Measurements from ENCODE around the gene CNNM3. TPM values are rescaled to one million over a fixed set of nuclear protein-coding genes. Genes with fewer than 3 reads are reported as not detected.

Gene CNNM3
- polyA plus RNA-seq: 10 to 100 TPM in 1 of 3 donors, 1 to 10 TPM in 2; 5.5 to 11.0 (median 9.9) TPM

- Mint-ChIP-seq H3K36me3 (peaks cover 9 to 14% (median 10%) of the 10 kb centered on the region in 3 donors), H3K9me3 (no peaks in the 10 kb centered on the region), H3K4me3 (peak within 1 kb of the TSS; percentile 88 to 97 (median 94)), H3K4me1 (peaks cover 64 to 71% of the 10 kb centered on the region in 2 donors), H3K27me3 (ENCODE audit: low read depth in 3 of 3) (peaks cover 0 to 21% (median 2%) of the 10 kb centered on the region in 3 donors), H3K27ac (peak within 1 kb of the TSS; percentile 87 to 97 (median 92))
- DNase-seq: peak; percentile 97 to 98 (median 98)
Measured at GRCh38 chr2:96816127-96816835, at the start of gene CNNM3. TSS of gene CNNM3 (plus strand) at chr2:96816268. CDS start at chr2:96816278, 10 bp downstream.

DNA sequence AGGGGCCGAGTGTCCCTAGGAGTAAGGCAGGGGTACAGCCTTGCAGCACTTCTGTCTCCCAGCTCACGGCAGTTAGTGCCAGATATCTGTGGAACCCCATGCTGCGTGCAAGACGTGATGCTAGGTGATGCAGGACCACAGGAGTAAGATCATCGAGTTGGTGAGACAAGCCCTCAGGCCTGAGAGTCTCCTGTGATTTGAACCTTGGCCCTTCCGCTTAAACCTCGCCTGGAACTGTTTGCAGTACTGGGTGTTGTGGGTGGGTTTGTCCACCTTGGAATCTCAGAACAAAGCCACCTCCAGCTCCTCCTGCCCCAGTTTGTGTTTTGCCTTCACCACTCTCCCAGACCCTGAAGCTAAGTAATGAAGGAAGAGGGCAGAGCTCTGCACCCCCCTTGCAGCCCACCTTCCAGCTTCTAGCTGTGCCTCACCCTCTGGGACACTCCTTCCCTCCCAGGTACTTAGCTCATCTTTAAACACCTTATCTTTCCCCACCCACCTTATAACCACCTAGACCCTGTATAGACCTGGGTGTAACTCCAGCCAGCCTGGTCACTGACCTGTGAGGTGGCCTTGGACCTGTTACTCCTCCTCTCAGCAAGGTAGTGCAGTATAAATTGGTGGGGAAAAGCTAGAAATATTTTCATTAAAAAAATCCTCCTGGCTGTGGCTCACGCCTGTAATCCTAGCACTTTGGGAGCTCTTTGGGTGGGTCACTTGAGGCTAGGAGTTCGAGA, 48.8 kb upstream of the CNNM3 start:
- Mint-ChIP-seq H3K4me1 (peaks cover 35 to 39% of the 10 kb centered on the region in 2 donors), H3K9me3 (no peaks in the 10 kb centered on the region), H3K27ac (peak overlapping the region in 1 of 6 donors; percentile 44), H3K4me3 (no peak overlapping the region), H3K27me3 (ENCODE audit: low read depth in 3 of 3) (peaks cover 0 to 4% (median 2%) of the 10 kb centered on the region in 3 donors), H3K36me3 (peaks cover 0 to 5% (median 0%) of the 10 kb centered on the region in 3 donors)
- DNase-seq: no peak

- Mint-ChIP-seq H3K9me3 (peaks cover 0 to 2% (median 0%) of the 10 kb centered on the region in 6 donors), H3K27ac (peak overlapping the region in 2 of 6 donors; percentile 21 to 62), H3K4me3 (no peak overlapping the region), H3K27me3 (ENCODE audit: low read depth in 3 of 3) (peaks cover 0 to 4% (median 2%) of the 10 kb centered on the region in 3 donors), H3K36me3 (peaks cover 0 to 5% (median 0%) of the 10 kb centered on the region in 3 donors), H3K4me1 (peaks cover 31 to 36% of the 10 kb centered on the region in 2 donors)
- no peak for DNase-seq
Measured at GRCh38 chr2:96768083-96768561, 47.9 kb upstream of the CNNM3 start.

GRCh38 chr2:96769814-96770213, 46.3 kb upstream of the CNNM3 start:
- Mint-ChIP-seq H3K9me3 (peaks cover 0 to 2% (median 0%) of the 10 kb centered on the region in 6 donors), H3K4me3 (no peak overlapping the region), H3K36me3 (peaks cover 0 to 5% (median 0%) of the 10 kb centered on the region in 3 donors), H3K27ac (no peak overlapping the region), H3K27me3 (ENCODE audit: low read depth in 3 of 3) (peaks cover 2 to 4% (median 2%) of the 10 kb centered on the region in 3 donors), H3K4me1 (peaks cover 23 to 33% of the 10 kb centered on the region in 2 donors)
- DNase-seq: no peak

DNA sequence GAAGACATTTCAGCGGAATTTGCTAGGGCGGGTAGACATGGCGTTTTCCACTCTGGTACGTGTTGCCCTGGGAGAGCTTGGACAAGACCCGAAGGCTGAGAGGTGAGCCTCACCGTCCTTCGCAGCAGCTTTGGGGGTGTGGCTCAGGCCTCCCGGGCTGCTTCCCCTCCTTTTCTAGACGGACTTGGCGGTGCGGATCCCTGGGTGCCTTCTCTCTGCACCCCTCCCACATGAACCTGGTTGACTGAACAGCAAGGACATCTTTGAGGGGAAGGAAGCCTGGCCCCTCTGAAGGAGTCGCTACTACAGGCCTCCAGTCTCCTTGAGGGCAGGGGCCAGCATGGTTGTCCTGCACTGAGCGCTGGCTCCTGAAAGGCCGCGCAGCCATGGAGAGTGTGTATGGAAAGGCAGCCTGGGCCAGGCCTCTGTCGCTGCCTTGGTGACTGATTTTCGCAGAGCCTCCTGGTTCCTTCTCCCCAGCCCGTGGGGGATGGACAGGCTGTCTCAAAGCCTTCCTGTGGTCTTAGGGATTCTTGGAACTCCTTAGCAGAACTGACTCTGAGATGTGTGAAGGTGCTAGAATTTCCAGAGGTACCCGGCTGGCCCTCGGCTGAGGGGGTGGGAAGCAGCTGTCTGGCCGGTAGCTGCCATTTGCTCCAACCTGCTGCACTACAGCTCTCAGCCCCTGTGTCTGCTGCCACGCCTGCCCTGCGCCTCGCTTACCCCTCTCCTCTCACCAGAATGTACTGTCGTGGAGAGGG, 45.4 kb upstream of the CNNM3 start:
- Mint-ChIP-seq H3K9me3 (peaks cover 0 to 2% (median 0%) of the 10 kb centered on the region in 6 donors), H3K36me3 (peaks cover 0 to 5% (median 0%) of the 10 kb centered on the region in 3 donors), H3K27ac (no peak overlapping the region), H3K27me3 (ENCODE audit: low read depth in 3 of 3) (peaks cover 2 to 4% (median 2%) of the 10 kb centered on the region in 3 donors), H3K4me1 (peaks cover 30 to 41% of the 10 kb centered on the region in 2 donors), H3K4me3 (no peak overlapping the region)
- DNase-seq: no peak

- peaks cover 25 to 34% of the 10 kb centered on the region in 2 donors for H3K4me1 Mint-ChIP-seq
- peaks cover 2 to 6% (median 2%) of the 10 kb centered on the region in 3 donors for H3K27me3 Mint-ChIP-seq (ENCODE audit: low read depth in 3 of 3)
- H3K9me3 Mint-ChIP-seq: peaks cover 0 to 2% (median 0%) of the 10 kb centered on the region in 6 donors
- peak overlapping the region in 4 of 6 donors; percentile 19 to 67 (median 36) for H3K27ac Mint-ChIP-seq
- peak overlapping the region in 3 of 5 donors; percentile 1 to 41 (median 22) for H3K4me3 Mint-ChIP-seq
- no peaks in the 10 kb centered on the region for H3K36me3 Mint-ChIP-seq
- no peak for DNase-seq
Measured at GRCh38 chr2:96771796-96772618, 44.1 kb upstream of the CNNM3 start.

GRCh38 chr2:96772903-96773671, 43.0 kb upstream of the CNNM3 start:
- Mint-ChIP-seq H3K27ac (peak overlapping the region; percentile 48 to 90 (median 66)), H3K36me3 (no peaks in the 10 kb centered on the region), H3K9me3 (peaks cover 0 to 2% (median 0%) of the 10 kb centered on the region in 6 donors), H3K4me3 (peak overlapping the region; percentile 12 to 94 (median 46)), H3K4me1 (peaks cover 24 to 32% of the 10 kb centered on the region in 2 donors), H3K27me3 (ENCODE audit: low read depth in 3 of 3) (peaks cover 0 to 7% (median 2%) of the 10 kb centered on the region in 3 donors)
- DNase-seq: no peak

DNA sequence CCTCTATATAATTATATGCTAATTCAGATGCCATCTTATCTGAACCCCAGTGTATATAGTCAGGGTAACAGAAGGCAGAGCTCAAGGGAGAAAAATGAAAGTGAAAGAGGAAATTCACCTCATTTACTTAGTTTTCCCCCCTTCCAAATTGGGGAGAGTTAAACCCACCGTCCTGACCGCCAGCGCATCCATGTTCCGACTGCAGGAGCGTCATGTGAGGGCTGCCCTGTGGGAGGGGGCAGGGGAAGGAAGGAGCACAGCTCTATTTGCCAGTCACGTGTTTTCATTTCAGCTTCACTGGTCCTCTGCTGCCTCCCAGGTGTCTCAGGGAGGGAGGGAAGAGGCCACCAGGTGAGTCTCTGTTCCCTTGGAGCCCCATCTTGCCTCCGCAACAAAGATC, 42.1 kb upstream of the CNNM3 start:
- no peaks in the 10 kb centered on the region for H3K36me3 Mint-ChIP-seq
- peaks cover 0 to 2% (median 0%) of the 10 kb centered on the region in 6 donors for H3K9me3 Mint-ChIP-seq

GRCh38 chr2:96775160-96775559, 40.9 kb upstream of the CNNM3 start:
- H3K4me1 Mint-ChIP-seq: peaks cover 20 to 27% of the 10 kb centered on the region in 2 donors

More for the DNA sequence above, 42.1 kb upstream of the CNNM3 start:
- H3K27me3 Mint-ChIP-seq (ENCODE audit: low read depth in 3 of 3): peaks cover 0 to 7% (median 2%) of the 10 kb centered on the region in 3 donors
- peak overlapping the region; percentile 90 to 95 (median 94) for H3K27ac Mint-ChIP-seq
- peak overlapping the region; percentile 94 to 98 (median 96) for H3K4me3 Mint-ChIP-seq
- peaks cover 20 to 27% of the 10 kb centered on the region in 2 donors for H3K4me1 Mint-ChIP-seq
- DNase-seq: peak; percentile 62 to 67 (median 64)

GRCh38 chr2:96783388-96783787, 32.7 kb upstream of the CNNM3 start:
- Mint-ChIP-seq H3K4me1 (no peaks in the 10 kb centered on the region), H3K27me3 (ENCODE audit: low read depth in 3 of 3) (peaks cover 0 to 2% (median 0%) of the 10 kb centered on the region in 3 donors), H3K36me3 (peaks cover 3 to 7% (median 3%) of the 10 kb centered on the region in 3 donors), H3K27ac (no peak overlapping the region), H3K9me3 (no peaks in the 10 kb centered on the region), H3K4me3 (no peak overlapping the region)
- no peak for DNase-seq

More at GRCh38 chr2:96775160-96775559, 40.9 kb upstream of the CNNM3 start:
- Mint-ChIP-seq H3K27me3 (ENCODE audit: low read depth in 3 of 3) (peaks cover 0 to 7% (median 2%) of the 10 kb centered on the region in 3 donors), H3K4me3 (peak overlapping the region; percentile 3 to 97 (median 49)), H3K36me3 (no peaks in the 10 kb centered on the region), H3K9me3 (peaks cover 0 to 2% (median 0%) of the 10 kb centered on the region in 6 donors), H3K27ac (peak overlapping the region; percentile 50 to 89 (median 76))
- no peak for DNase-seq

GRCh38 chr2:96787411-96787810, 28.7 kb upstream of the CNNM3 start:
- Mint-ChIP-seq H3K27me3 (ENCODE audit: low read depth in 3 of 3) (no peaks in the 10 kb centered on the region), H3K4me3 (no peak overlapping the region), H3K4me1 (no peaks in the 10 kb centered on the region), H3K36me3 (peaks cover 3% of the 10 kb centered on the region in 3 donors), H3K27ac (no peak overlapping the region), H3K9me3 (no peaks in the 10 kb centered on the region)
- DNase-seq: no peak
